GM21619 (cell line): ENCODE data around the gene RAB28.

Experiments
- ATAC-seq: cut with Tn5 transposase; IDR thresholded peaks from one replicate; pipeline ENCODE4 v1.9.1; 2021; ENCODE audit not compliant: unreplicated experiment

The RAB28 gene

GRCh38 chr4:13323921-13324320 lies 160.2 kb downstream of the RAB28 start:
- ATAC-seq, result no peak

- ATAC-seq, result no peak
Observed at GRCh38 chr4:13322681-13323101, 161.4 kb downstream of the RAB28 start.
